K562 (cell line): ENCODE measurements around the gene HMCN2.

Experiments used
- AFF4 ChIP-seq: sonication (generic); formaldehyde crosslinking; IDR thresholded peaks from 2 replicates; pipeline ENCODE4 v1.8.0; 2023; ENCODE audit warnings: mild to moderate bottlenecking, missing genetic modification reagents
- E2F1 ChIP-seq: sonication (generic); formaldehyde crosslinking; IDR thresholded peaks from 2 replicates; pipeline ENCODE4 v1.8.1; 2023; ENCODE audit warnings: mild to moderate bottlenecking, missing genetic modification reagents, moderate library complexity
- FOSL1 ChIP-seq: fragments of 200-800 bp; sonication (Bioruptor generic); conservative IDR thresholded peaks from 2 replicates; pipeline ENCODE4 v1.6.1; 2016; ENCODE audit warnings: missing genetic modification characterization, missing compliant biosample characterization
- POLR2AphosphoS5 ChIP-seq: IDR thresholded peaks from 2 replicates; pipeline ENCODE4 v1.6.1; 2011; ENCODE audit warnings: mild to moderate bottlenecking, low read depth, low read length, moderate library complexity; ENCODE audit not compliant: control insufficient read depth, insufficient read depth
- RBM39 ChIP-seq: fragments of 200-400 bp; formaldehyde crosslinking; optimal IDR thresholded peaks from 2 replicates; pipeline ENCODE3; 2018; ENCODE audit warnings: low read depth, low read length
- RFX5 ChIP-seq: IDR thresholded peaks from 2 replicates; pipeline ENCODE4 v1.6.1; 2011; ENCODE audit warnings: low read depth, mild to moderate bottlenecking, improper control_type of control experiment, low read length
- SP2 ChIP-seq: IDR thresholded peaks from 2 replicates; pipeline ENCODE4 v1.6.1; 2011; ENCODE audit warnings: mild to moderate bottlenecking, low read depth, low read length, moderate library complexity; ENCODE audit not compliant: poor library complexity, severe bottlenecking; ENCODE audit errors: extremely low read depth
- TGIF2 ChIP-seq: sonication (generic); formaldehyde crosslinking; IDR thresholded peaks from 2 replicates; pipeline ENCODE4 v1.8.1; 2022; ENCODE audit warnings: mild to moderate bottlenecking, missing genetic modification reagents, moderate library complexity
- ZNF121 ChIP-seq: sonication (generic); formaldehyde crosslinking; conservative IDR thresholded peaks from 2 replicates; pipeline ENCODE4 v1.8.0; 2022; ENCODE audit warnings: missing genetic modification reagents

GRCh38 chr9:130468566-130468965 lies 203.0 kb downstream of the HMCN2 start:
- TF ChIP-seq AFF4 (no peak), RBM39 (no peak), POLR2AphosphoS5 (no peak), FOSL1 (tag) (no peak), SP2 (no peak), TGIF2 (CRISPR knock-in tag) (no peak), RFX5 (no peak), ZNF121 (CRISPR knock-in tag) (peak; percentile 41), E2F1 (no peak)
